ENCODE measurements around the gene EVC.

EVC gene

GRCh38 chr4:5758741-5759140, 47.7 kb downstream of the EVC start:
- peak; percentile 69 for DNase-seq

DNA sequence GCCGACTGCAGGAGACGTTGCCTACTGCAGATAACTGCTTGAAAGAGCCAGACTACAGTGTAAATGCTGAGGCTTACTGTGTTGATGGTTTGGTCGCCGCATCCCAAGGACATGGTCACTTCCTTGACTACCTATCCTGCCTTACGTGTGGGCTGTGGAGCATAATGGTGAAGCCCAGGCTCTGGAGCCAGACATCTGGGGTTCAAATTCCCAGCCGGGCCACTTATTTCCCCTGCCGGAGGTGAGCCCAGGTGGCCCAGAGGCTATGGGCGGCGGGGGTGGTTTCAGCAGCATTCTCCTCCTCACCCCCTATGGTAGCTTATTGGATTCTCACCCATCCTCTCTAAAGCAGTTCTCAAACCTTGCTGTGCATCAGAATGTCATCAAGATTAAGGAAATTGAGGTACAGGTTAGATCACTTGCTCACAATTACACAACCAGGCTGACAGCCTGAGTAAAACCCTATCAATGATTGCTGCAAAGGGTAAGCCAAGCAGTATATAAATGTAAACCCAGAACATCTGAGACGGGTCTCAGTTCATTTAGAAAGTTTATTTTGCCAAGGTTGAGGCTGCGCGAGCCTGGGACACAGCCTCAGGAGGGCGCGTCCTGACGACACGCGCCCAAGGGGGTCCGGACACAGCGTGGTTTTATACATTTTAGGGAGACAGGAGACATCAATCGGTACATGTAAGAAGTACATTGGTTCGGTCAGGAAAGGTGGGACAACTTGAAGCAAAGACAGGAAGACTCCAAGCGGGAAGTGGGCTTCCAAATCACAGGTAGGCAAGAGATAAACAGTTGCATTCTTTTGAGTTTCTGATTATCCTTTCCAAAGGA, 48.5 kb downstream of the EVC start:
- no peak for DNase-seq

GRCh38 chr4:5760246-5760645, 49.2 kb downstream of the EVC start:
- no peak for DNase-seq

GRCh38 chr4:5760936-5761480, 50.0 kb downstream of the EVC start:
- no peak for DNase-seq

DNA sequence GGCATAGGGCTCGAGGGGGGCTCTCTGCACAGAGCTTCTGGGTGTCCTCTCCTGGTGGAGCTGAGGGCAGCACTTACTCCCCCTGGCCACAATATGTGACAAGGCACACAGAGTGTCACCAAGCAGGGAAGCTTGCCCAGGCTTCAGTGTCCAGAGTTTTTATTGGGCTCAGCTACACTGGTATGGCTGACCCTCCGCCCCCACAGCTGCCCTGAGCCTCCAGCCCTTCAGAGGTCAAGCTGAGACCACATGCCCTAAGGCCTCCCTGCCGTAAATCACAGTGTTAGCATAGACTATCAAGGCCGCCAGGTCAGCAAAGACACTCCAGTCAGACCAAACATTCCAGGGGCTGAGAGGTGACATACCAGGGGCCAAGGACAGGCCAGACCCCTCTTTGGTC, 59.0 kb downstream of the EVC start:
- no peak for DNase-seq

- no peak for DNase-seq
Observed at GRCh38 chr4:5772528-5773270, 61.7 kb downstream of the EVC start.

DNA sequence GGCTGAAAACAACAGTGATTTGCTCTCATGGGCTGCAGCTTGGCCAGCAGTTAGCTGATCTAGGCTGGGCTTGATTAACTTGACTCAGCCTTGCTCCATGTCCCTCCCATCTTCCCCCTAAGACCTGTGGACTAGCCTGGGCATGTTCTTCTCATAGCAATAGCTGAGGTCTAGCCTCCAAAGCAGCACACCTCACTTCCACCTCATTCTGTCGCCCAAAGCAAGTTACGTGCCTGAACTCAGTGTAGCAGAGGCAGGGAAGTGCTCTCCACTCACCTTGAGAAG, 62.2 kb downstream of the EVC start:
- DNase-seq, result no peak

GRCh38 chr4:5774416-5775036, 63.5 kb downstream of the EVC start:
- no peak for DNase-seq

GRCh38 chr4:5776510-5776909, 65.5 kb downstream of the EVC start:
- no peak for DNase-seq

- no peak for DNase-seq
Observed at GRCh38 chr4:5780831-5781480, 70.0 kb downstream of the EVC start.

GRCh38 chr4:5781691-5782090, 70.7 kb downstream of the EVC start:
- no peak for DNase-seq

- no peak for DNase-seq
Observed at GRCh38 chr4:5782829-5783476, 72.0 kb downstream of the EVC start.

- no peak for DNase-seq
Observed at GRCh38 chr4:5783486-5783885, 72.5 kb downstream of the EVC start.

DNA sequence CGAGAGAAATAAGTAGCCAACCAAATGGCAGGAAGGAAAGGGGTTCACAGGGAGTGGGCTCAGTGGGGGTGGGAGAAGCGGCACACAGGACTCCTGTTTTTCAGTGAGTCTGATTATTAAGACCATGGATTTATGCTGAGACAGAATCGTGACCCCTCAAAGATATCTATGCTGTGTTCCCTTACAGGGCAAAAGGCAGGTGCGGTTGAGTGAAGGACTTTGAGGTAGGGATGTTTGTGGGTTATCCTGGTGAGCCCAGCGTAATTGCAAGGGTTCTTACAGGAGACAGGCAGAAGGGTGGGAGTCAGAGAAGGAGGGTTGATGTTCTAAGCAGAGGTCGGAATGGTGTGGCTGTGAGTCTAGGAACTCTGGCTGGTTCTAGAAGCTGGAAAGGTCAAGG, 73.0 kb downstream of the EVC start:
- DNase-seq, result no peak

GRCh38 chr4:5784960-5785611, 74.1 kb downstream of the EVC start:
- DNase-seq, result no peak

GRCh38 chr4:5785806-5786680, 75.0 kb downstream of the EVC start:
- peak; percentile 3 for DNase-seq

DNA sequence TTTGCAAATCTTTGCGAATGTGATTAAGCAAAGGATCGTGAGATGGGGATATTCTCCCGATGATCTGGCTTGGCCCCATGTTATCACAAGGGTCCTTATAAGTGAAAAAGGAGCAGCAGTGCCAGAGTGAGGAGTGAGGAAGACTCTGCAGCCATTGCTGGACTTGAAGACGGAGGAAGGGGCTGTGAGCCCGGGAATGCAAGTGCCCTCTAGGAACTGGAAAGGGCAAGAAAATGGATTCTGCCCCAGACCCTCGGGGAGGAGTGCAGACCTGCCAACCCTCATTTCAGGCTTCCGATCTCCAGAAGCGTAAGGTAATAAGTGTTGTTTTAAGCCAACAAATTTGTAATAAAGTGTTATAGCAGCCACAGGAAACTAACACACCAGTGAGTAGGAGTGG, 76.3 kb downstream of the EVC start:
- DNase-seq, result no peak

- DNase-seq, result no peak
Observed at GRCh38 chr4:5788144-5788543, 77.1 kb downstream of the EVC start.

DNA sequence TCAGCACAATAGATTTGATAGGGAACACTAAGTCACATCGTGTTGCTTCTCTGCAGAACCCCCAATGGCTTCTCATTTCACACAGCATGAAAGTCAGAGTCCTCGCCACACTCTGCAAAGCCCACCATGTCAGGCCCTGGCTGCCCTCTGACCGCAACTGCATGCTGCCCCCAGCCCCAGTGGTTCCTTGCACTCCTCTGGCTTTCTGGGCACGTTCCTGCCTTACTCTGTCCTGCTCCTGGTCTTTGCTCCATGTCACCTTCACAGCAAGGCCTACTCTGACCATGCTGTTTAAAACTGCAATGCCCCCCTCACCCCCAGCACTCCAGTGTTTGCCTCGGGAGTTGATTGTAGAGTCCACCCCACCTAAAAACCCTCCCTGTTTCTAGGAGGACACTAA, 78.1 kb downstream of the EVC start:
- no peak for DNase-seq

- no peak for DNase-seq
Observed at GRCh38 chr4:5790546-5790857, 79.5 kb downstream of the EVC start.

GRCh38 chr4:5791654-5792053, 80.7 kb downstream of the EVC start:
- DNase-seq, result no peak

All from inflammatory macrophage treated with lipopolysaccharide for 4 hours (primary cell).